Stimulated activated CD4-positive, alpha-beta T cell treated with anti-CD3 and anti-CD28 coated beads, Interleukin-1b, Interleukin-23, amount 100 ng/mL, for 24 hours (primary cell): Measurements from ENCODE around the gene CELF5.
"Not testable (repeated sequence)": the region's sequence is repeated elsewhere in the genome, so short reads cannot be mapped to it uniquely, and the experiment has no call there.

Source experiments
- DNase-seq, 4 experiments: peaks; one replicate each; pipeline ENCODE4 v3.0.0-alpha.2; 2020; ENCODE audit warnings: low read depth in 4 of 4, low spot score in 1 of 4

The CELF5 gene

DNA sequence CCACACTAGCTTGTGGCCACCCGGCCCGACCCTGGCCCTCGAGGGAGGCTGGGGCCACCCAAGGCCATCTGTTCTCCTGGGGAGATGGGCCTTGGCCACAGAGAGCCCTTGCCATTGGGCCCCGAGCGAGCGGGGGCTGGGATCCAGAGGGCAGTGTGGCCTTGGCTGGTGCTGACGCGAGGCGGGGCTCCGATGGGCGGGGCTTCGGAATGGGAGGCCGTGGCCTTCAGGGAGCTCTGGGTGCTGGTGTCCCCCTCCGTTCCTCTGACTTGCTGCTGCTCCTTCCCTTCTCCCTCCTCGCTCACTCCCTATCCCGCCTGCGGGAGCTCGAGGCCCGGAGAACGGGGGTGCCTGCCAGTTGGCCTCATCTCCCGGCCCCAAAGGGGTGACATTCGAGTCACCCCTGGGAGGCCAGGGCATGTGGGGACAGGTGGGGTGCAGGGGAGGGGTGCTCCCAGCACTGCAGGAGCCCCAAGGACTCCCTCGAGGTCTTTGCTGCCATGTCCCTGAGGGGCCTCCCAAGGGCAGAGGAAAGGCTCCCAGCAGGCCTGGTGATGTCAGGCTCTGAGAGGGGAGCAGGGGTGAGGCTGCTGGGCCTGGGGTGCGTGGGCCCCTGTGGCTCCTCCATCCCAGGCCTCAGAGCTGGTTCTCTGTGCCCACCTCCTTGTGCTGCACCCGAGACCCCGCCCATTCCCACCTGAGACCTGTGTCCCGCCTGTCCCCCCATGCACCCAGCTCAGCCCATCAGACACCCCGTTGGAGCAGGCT is 34.6 kb upstream of the CELF5 start:
- no peak for DNase-seq

DNA sequence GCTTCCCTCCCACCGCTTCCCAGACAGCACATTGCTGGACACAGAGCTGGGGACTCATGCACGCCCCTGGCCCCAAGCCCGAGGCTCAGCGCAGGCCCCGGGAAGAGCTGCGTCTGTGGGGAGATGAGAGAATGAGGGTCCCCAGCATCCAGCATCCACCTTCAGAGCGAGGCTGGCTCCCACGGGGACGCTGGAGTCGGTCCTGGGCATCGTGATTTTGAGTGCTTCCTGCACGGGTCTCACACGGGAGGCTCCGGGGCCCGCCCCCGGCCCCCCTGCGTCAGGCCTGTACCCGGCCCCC is 34.0 kb upstream of the CELF5 start:
- no peak for DNase-seq

DNA sequence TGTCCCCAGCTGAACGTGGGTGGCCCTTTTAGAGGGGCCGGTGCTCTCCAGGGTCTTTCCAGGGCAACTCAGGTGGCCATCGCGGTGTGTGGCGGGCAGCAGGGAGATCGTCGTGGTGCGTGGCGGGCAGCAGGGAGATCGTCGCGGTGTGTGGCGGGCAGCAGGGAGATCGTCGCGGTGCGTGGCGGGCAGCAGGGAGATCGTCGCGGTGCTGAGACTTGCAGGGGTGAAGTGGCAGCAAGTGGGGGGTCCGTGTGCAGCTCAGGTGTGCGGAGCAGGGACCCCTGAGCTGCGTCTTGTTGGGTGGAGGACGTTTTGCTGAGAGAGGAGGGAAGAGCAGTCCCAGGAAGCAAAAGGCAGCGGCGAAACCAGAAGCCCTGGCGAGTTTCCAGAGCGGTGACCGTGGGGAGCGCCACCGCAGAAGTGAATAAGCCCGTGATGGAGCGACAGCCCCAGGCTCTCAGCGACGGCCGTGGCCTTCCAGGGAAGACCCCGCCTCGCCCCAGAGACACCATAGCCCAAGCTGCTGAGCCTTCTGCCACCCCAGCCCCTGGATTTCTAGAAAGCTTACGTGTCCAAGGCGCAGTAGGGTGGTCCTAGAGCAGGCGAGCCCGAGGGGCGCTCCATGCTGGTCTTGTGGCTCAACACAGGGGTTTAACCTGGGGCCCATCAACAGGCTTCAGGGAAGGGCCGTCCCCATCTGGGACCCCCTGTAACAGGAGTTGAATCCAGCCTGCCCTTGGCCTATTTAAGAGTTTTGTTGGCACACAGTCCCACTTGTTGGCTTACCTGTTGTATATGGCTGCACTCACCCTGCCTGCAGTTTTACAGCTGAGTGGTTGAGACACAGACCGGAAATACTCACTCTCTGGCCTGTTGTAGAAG is 33.3 kb upstream of the CELF5 start:
- DNase-seq, result no peak

DNA sequence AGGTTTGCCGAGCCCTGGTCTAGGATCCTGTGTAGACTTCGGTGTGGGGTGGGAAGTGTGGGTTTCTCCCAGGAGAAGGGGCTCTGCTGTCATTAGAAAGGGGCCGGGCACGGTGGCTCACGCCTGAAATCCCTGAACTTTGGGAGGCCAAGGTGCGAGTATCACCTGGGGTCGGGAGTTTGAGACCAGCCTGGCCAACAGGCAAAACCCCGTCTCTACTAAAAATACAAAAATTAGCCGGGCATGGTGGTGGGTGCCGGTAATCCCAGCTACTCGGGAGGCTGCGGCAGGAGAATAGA is 32.7 kb upstream of the CELF5 start:
- DNase-seq, result not testable (repeated sequence)

DNA sequence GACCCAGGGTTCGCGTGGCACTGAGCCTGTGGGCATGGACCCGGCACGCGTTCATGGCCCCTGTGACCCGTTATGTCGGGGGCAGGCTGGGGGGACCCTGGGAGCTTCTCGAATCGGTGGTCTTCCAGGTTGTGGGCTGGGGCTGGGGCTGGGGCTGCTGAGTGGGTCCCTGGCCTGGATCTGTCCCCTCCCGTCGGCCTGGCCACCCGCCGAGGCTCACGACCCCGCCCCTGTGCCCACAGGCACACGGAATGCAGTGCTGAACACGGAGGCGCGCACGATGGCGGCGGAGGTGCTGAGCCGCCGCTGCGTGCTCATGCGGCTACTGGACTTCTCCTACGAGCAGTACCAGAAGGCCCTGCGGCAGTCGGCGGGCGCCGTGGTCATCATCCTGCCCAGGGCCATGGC is 32.2 kb upstream of the CELF5 start:
- DNase-seq, result no peak

DNA sequence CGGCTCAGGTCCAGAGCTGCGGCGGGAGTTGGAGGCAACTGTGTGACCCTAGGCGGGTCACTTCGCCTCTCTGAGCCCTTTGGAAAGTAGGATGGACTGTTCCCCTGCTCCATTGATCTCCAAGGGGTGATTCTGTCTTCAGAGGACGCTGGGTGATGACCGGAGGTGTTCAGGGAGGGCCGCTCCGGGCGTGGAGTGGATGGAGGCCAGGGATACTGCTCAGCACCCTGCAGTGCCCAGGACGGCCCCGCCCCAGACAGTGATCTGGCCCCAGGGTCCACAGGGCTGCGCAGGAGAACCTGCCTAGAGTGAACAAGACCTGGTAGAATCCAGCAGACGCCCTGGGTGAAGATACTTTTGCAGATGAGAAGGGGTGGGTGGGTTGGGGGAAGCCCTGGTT is 31.8 kb upstream of the CELF5 start:
- no peak for DNase-seq

DNA sequence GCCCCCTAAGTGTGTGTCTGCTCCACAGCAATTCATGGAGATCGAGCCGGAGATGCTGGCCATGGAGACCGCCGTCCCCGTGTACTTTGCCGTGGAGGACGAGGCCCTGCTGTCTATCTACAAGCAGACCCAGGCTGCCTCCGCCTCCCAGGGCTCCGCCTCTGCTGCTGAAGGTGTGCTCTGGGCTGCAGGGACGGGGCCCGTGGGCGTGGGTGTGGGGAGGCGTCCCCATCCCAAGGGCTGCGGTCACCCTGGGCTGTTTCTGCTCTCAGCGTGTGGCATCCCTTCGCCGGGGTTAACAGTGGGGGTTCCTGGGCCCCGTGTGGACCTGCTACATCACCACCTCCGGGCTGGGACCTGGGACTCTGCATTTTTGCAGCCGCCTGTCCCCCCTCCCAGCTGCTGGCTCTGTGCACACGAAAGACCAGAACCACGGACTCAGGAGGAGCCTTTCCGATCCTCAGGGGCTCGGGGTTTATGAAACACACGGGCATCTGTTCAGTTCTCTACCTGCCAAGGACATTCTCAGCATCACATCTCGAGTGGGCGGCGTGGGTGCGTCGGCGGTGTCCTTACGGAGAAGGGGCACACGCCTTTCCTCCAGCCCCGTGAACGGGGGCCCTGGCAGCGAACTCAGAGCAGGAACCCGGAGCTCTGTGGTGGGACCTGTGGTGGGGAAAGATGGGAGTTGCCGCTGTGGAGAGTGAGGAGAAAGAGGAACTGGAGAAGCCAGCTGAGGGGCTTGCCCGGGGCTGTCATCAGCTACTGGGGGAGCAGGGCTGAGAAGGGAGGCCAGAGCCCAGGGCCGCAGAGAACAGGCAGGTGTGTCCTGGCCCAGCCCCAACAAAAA is 31.0 kb upstream of the CELF5 start:
- no peak for DNase-seq

DNA sequence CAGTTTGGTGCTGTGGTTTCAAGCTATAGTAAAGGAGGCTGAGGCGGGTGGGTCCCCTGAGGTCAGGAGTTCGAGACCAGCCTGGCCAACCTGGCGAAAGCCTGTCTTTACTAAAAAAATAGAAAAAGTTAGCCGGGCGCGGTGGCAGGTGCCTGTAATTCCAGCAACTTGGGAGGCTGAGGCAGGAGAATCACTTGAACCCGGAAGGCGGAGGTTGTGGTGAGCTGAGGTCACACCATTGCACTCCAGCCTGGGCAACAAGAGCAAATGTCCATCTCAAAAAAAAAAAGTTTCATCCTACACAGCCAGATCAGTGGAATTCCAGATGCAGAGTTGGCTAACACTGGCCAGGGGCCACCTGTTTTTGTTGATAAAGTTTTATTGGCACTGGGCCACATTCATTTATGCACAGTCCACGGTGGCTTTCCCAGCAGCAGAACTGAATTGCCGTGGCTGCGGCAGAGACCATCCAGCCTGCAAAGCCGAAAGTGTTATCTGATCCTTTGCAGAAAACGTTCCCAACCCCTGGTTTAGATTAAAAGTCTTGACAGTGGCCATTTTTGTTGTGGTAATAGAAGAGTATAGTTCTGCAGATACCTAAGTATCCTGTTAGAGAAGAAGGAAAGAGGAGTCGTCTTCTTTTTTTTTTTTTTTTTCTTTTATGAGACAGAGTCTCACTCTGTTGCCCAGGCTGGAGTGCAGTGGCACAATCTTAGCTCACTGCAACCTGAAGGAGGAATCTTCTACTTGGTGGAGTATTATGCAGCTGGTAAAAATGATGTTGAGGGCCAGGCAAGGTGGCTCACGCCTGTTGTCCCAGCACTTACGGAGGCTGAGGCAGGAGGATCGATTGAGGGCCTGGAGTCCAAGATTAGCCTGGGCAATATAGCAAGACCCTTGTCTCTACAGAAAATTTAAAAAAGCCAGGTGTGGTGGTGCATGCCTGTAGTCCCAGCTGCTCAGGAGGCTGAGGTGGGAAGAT is 30.1 kb upstream of the CELF5 start:
- DNase-seq, result no peak

DNA sequence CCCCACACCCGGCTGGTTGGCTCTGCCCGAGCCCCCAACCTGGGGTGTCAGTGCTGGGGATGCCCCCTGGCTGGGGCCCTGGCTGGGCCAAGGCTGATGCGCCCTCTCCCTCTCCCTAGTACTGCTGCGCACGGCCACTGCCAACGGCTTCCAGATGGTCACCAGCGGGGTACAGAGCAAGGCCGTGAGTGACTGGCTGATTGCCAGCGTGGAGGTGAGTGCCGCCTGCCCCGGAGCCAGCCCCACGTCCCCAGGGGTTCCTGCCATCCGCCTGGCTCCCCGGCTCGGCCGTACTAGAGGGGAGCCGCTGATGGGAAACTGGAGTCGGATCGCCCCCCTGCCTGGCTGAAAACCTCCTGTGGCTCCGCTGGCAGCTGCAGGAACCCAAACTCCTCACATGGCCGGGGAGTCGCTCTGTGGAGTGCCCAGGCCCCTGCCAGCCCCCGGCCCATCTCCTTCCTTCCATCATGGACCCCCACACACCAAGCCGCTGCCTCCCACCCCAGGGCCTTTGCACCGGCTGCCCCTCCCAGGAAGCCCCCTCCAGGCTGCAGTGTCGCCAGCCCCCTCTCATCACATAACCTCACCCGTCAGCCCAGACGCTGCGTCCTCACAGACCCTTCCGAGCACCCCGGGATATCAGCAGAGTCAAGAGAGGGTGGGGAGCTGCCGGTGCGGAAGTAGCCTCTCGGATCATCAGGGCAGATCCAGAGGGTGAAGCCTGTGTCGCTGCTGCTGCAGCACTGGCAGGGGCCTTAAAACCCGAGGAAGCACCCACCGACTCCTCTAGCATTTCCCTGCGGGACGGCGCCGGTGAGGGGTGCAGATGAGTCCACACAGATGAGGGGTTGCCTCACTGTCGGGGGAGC is 28.2 kb upstream of the CELF5 start:
- no peak for DNase-seq

DNA sequence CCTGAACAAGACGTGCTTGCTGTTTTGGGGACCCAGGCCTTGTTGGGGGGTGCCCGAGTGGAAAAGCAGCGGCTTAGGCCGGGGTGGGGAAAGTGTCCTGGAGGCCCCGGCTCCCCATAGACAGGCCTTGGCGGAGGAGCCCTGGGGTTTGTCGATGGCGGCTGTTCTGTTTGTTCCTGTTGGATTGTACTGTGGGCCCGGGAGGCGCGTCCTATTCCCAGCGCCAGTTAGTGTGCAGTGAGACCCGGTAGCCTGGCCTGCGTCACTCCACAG is 27.6 kb upstream of the CELF5 start:
- no peak for DNase-seq

DNA sequence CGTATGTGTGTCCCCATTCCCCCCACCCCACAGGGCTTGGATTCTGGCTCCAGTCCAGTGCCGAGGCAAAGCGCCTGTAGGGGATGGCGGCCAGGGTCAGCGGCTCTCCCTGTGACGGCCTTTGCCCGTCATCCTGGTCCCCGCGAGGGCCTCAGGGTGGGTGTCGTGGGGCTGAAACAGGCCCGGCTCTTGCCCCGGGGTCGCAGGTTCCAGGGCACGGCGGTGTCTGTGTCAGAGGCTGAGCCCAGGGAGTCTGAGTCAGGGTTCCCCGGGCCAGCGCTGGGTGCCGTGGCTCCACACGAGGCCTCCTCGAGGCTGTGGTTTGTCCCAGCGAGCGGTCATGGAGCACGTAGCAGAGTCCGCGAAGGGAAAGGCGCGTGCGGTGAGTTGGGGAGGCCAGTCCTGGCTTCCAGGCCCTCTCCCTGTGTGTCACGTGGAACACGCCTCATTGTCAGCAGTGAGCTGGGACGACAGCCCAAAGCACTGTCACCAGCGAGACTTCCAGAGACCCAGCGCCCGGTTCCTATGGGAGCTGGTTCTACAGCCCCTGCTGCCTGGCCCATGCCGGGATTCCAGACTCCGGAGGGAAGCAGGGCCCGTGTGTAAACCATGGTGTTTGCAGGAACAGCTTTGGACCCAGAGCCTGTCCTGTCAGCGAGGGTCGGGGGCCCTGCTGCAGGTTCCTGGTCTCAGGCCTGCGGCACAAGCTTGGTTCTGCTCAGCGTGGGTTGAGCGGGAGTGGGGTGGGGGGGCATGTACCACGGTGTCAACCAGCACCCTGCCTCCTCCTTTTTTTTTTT is 25.4 kb upstream of the CELF5 start:
- no peak for DNase-seq

DNA sequence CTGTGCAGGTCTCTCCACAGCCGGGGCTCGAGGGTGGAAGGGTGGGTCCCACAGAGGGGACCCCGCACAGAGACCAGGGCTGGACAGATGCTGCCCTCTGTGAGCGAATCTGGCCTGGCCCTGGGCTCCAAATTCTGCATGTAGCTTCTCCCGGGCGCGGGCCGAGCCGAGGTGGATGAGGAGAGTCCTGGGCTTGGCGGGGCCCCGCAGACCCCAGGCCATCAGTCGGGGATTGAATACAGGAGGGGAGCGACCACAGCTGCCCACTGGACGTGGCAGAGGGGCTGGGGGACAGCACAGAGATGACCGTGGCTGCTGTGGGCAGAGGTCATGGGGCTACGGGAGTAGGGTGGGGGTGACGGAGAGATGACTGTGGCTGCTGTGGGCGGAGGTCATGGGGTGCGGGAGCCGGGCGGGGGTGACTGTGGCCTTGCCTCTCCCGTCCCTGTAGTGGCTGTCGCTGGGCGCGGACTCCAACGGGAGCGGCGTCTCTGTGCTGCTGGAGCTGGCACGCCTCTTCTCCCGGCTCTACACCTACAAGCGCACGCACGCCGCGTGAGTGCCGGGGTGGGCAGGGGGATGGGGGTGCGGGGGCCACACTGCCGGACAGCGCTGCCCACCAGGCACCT is 23.3 kb upstream of the CELF5 start:
- no peak for DNase-seq

DNA sequence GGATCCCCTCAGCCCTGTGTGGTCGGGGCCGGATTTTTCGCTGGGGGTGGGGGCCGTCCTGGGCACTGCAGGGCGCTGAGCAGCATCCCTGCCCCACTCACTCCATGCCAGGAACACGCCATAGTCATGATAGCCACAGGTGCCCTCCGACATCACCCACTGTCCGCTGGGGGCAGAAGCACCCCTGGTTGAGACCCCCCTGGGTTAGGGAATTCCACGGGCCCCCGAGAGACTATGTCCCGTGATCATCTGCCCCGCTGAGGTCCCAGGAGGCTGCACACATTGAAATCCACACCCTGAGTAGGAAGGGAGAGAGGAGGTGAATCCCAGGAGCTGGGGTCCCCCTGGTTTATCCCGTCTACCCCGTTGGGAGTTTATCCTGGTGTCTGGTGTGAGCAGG is 22.6 kb upstream of the CELF5 start:
- DNase-seq, result no peak

DNA sequence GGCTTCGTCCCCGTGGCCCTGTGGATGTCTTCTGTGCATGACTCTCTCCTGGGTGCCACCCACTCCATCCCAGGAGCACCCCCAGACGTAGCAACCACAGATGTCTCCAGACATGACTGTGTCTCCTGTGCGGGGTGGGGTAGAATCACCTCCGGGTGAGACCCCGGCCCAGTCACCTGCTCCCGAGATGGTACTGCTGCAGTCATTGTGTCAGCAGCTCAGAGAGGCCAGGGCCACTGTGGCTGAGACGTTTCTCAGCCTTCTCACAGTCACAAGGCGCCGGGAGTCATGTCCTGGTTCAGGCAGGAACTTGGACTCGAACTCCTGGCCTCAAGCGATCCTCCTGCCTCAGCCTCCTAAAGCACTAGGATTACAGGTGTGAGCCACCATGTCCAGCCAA is 22.1 kb upstream of the CELF5 start:
- no peak for DNase-seq

DNA sequence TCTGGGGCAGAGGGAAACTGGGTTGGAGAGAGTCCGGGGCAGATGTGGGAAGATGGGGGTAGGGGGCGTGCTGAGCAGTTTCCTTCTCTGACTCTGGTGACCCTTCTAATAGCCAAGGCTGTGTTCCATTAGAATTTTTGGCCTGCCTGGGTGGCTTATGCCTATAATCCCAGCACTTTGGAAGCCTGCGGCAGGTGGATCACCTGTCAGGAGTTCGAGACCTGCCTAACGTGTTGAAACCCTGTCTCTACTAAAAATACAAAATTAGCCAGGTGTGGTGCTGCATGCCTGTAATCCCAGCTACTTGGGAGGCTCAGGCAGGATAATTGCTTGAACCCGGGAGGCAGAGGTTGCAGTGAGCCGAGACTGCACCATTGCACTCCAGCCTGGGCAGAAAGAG is 21.6 kb upstream of the CELF5 start:
- not testable (repeated sequence) for DNase-seq

DNA sequence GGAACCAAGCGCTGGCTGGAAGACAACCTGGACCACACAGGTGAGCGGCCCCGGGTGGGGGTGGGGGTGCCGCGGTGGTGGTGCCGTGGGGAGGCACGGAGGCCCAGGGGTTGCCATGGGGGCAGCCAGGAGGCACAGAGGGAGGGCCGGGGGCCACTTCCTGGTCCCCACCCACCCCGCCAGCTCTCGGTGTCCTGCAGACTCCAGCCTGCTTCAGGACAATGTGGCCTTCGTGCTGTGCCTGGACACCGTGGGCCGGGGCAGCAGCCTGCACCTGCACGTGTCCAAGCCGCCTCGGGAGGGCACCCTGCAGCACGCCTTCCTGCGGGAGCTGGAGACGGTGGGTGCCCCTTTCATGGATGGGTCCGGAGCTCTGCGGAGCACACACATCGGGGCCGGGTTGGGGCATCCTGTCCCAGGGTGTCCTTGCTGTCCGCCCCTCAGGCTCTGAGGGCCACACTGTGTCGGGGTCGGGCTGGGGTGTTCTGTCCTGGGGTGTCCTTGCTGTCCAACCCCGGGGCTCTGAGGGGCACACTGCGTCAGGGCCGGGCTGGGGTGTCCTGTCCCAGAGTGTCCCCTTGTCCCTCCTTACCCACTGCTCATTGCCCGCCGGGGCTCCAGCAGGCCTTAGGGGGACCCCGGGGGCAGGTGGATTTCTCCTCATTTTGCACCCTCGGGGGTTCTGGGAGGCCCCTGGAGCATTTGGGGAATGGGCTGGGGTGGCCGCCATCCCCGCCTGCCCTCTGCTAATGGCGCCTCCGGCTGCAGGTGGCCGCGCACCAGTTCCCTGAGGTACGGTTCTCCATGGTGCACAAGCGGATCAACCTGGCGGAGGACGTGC is 20.4 kb upstream of the CELF5 start:
- DNase-seq, result no peak

DNA sequence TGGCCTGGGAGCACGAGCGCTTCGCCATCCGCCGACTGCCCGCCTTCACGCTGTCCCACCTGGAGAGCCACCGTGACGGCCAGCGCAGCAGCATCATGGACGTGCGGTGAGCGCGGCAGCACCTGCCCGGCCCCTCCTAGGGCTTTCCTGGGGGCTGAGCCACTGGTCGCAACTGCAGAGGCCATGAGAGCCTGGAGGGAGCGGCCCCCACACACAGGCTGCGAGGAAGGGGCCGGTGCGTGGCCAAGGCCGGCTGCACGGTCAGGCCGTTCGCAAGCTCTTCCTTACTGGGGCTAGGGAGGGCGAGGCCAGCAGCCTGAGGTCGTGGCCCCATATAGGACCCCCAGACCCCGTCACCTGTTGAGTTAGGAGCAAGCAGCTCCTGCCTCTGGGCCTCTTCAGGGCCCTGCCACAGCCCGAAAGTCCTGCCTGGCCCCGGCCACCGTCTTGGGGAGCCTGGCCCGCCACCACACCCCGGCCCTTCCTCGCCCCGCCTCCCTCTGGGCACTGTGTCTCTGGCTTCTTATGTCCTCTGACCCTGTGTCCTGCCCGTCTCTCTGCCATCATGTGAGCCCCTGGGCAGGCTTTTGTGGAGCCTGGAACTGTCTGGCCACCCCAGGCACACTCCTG is 19.7 kb upstream of the CELF5 start:
- DNase-seq, result no peak
